Measurements from ENCODE around the gene GALNS. TPM values are rescaled to one million over a fixed set of nuclear protein-coding genes. Genes with fewer than 3 reads are reported as not detected.
"Not testable (repeated sequence)": the region's sequence is repeated elsewhere in the genome, so short reads cannot be mapped to it uniquely, and the experiment has no call there.

The GALNS gene
- total and polyA plus RNA-seq, 2 of the 8 experiments (the other 6 are each of a cell fraction or from before 2014, with no cell fraction given): 8.9 to 17.8 TPM

- not testable (repeated sequence) for H3K56ac ChIP-seq (replicated peaks; ENCODE audit: insufficient read length, low read depth, low read length); H4K20me1 ChIP-seq (replicated peaks in 1 of 2; ENCODE audit: control insufficient read depth in 1 of 2, insufficient read depth in 2 of 2, low read length in 2 of 2); H2BK12ac ChIP-seq (ENCODE audit: low read depth, low read length); H3K18ac ChIP-seq (ENCODE audit: extremely low read depth, low read length); H2BK5ac ChIP-seq (ENCODE audit: low read depth, low read length); H3K27ac ChIP-seq (ENCODE audit: low read depth, low read length); H4K5ac ChIP-seq (ENCODE audit: insufficient read length, low read depth, low read length); H2BK120ac ChIP-seq (replicated peaks; ENCODE audit: low read depth, low read length); H3K36me3 ChIP-seq (ENCODE audit: control insufficient read depth in 2 of 4, insufficient read depth in 4 of 4, low read length in 3 of 4); H3K9me3 ChIP-seq (ENCODE audit: insufficient read depth in 2 of 2, low read depth in 1 of 2, low read length in 1 of 2); H2BK20ac ChIP-seq (ENCODE audit: low read length); H3K14ac ChIP-seq (ENCODE audit: insufficient read length); H3K4me3 ChIP-seq (ENCODE audit: extremely low read depth in 1 of 4, insufficient read depth in 2 of 4, low read depth in 3 of 4, low read length in 4 of 4); H3K27me3 ChIP-seq (replicated peaks in 1 of 4; ENCODE audit: control insufficient read depth in 3 of 4, extremely low read depth in 1 of 4, insufficient read depth in 3 of 4, low read length in 3 of 4); DNase-seq (ENCODE audit: low read depth in 1 of 2, low spot score in 2 of 2); H3K4me1 ChIP-seq (replicated peaks in 1 of 4; ENCODE audit: control insufficient read depth in 3 of 4, insufficient read depth in 4 of 4, low read length in 3 of 4); FAIRE-seq; H3K4me2 ChIP-seq (ENCODE audit: insufficient read depth in 1 of 2, low read depth in 2 of 2, low read length in 2 of 2); H3K4ac ChIP-seq (replicated peaks; ENCODE audit: insufficient read length, low read depth, low read length); H3K23me2 ChIP-seq (ENCODE audit: low read depth, low read length); H2AFZ ChIP-seq (ENCODE audit: low read length); H4K8ac ChIP-seq (ENCODE audit: extremely low read depth, insufficient read depth, low read length); H3K79me2 ChIP-seq (ENCODE audit: control insufficient read depth in 1 of 2, insufficient read depth in 2 of 2, low read length in 2 of 2); H2BK15ac ChIP-seq (ENCODE audit: low read length); H2AK5ac ChIP-seq (ENCODE audit: low read depth, low read length); H3K9ac ChIP-seq (replicated peaks in 1 of 4; ENCODE audit: extremely low read depth in 1 of 4, low read depth in 3 of 4, low read length in 3 of 4); H4K91ac ChIP-seq (replicated peaks; ENCODE audit: insufficient read length, low read length); H3K79me1 ChIP-seq (ENCODE audit: low read depth, low read length); H3K23ac ChIP-seq (ENCODE audit: insufficient read length)
- whole genome bisulfite sequencing, 2 experiments (ENCODE audit: extremely low coverage in 1 of 2, insufficient coverage in 1 of 2, insufficient read length in 1 of 2, insufficient replicate concordance in 2 of 2, low coverage in 1 of 2, low lambda C conversion rate in 2 of 2, missing lambda C conversion rate in 1 of 2): 91% methylated on average over 35 of the region's 48 CpGs; no CpG with 5 or more reads in 1 of the 2 experiments
- ChIA-PET POLR2A (ENCODE audit: partially characterized antibody) (interaction anchor here (1.2 kb wide), 1 partner anchor 9 kb away, joined by 3 read pairs; no protein-coding TSS in a partner anchor), CTCF (ENCODE audit: partially characterized antibody) (interaction anchor here (1.1 kb wide), 1 partner anchor 10 kb away, joined by 3 read pairs; no protein-coding TSS in a partner anchor)
Observed at GRCh38 chr16:88889702-88890352, 33.1 kb upstream of the GALNS start.
